ENCODE data around the gene NTN1.

NTN1 gene

GRCh38 chr17:9174779-9175574 is 153.7 kb downstream of the NTN1 start:
- no peak overlapping the region for H3K27ac ChIP-seq
- no peak overlapping the region for H2AFZ ChIP-seq (ENCODE audit: low read depth)
- H3K27me3 ChIP-seq (ENCODE audit: insufficient read depth, low read depth): no peaks in the 10 kb centered on the region
- H4K20me1 ChIP-seq (ENCODE audit: insufficient read depth): no peaks in the 10 kb centered on the region
- H3K4me1 ChIP-seq (ENCODE audit: low read depth, poor library complexity, severe bottlenecking): no peaks in the 10 kb centered on the region
- TF ChIP-seq CTCF (conservative IDR thresholded peaks at IDR 0.05; ENCODE audit: low read depth, low read length): no peak
- no peaks in the 10 kb centered on the region for H3K79me2 ChIP-seq (ENCODE audit: insufficient read depth, low read depth)
- no peak overlapping the region for H3K4me3 ChIP-seq (IDR thresholded peaks at IDR 0.05; ENCODE audit: insufficient read depth, low read depth, low read length)
- no peaks in the 10 kb centered on the region for H3K36me3 ChIP-seq (ENCODE audit: insufficient read depth)
- no peak overlapping the region for H3K9ac ChIP-seq
- no peak overlapping the region for H3K4me2 ChIP-seq

DNA sequence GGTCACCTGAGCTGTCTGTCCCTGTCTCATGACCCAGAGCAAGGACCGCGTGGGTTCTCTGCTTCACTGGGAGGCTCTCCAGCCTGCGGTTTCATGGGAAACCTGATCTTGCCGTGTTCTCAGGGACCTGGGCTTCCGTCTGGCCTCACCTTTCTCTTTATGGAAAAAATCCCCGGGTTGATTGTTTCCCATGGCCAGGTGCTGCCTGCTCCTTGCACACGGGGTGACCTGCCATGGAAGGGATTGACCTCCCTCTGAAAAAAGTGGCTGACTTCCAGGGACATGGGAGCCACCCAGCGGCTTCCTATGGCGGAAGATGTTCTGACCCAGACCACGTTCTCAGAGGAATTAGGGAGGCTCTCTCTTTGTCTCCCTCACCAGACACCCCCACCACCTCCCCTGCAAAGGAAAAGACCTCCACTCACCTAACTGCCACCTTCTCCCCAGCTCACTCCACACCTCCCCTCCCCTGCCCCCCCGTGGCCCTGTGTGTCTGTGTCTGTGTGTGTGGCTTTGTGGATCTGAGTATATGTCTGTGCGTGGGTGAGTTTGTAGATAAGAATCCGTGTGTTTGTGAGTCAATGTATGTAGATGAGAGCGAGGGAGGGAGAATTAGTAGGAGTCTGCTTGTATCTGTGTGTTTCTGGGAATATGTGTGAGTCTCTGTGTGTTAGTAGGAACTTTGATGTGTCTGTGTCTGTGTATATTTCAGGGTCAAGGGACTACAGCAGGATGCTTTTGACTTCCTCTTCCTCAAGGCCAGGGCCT is 154.6 kb downstream of the NTN1 start:
- no peak for TF ChIP-seq CTCF (conservative IDR thresholded peaks at IDR 0.05; ENCODE audit: low read depth, low read length)
- Histone ChIP-seq H4K20me1 (ENCODE audit: insufficient read depth) (no peaks in the 10 kb centered on the region), H2AFZ (ENCODE audit: low read depth) (no peak overlapping the region), H3K4me1 (ENCODE audit: low read depth, poor library complexity, severe bottlenecking) (no peaks in the 10 kb centered on the region), H3K4me3 (IDR thresholded peaks at IDR 0.05; ENCODE audit: insufficient read depth, low read depth, low read length) (no peak overlapping the region), H3K27me3 (ENCODE audit: insufficient read depth, low read depth) (no peaks in the 10 kb centered on the region), H3K9ac (no peak overlapping the region), H3K36me3 (ENCODE audit: insufficient read depth) (no peaks in the 10 kb centered on the region), H3K27ac (no peak overlapping the region), H3K79me2 (ENCODE audit: insufficient read depth, low read depth) (no peaks in the 10 kb centered on the region), H3K4me2 (no peak overlapping the region)

DNA sequence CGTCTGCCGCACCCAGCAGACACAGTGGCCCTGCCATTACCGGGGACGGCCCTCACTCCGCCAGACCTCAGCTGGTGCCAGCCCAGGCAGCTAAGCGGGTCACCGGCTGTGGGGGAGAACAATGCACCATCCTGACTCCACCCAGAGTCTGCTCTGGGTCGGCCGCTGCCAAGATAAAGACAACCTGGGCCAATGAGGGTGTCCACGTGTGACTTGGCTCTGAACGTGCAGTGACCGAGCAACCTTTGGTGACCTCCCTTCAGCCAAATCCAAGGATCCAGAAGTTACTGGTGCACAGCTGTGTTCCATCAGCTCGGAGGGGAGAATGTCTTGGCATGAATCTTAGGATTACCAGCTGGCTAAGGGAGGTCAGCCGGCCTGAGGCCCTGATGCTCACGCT is 155.9 kb downstream of the NTN1 start:
- Histone ChIP-seq H4K20me1 (ENCODE audit: insufficient read depth) (no peaks in the 10 kb centered on the region), H3K79me2 (ENCODE audit: insufficient read depth, low read depth) (no peaks in the 10 kb centered on the region), H3K36me3 (ENCODE audit: insufficient read depth) (no peaks in the 10 kb centered on the region), H3K27me3 (ENCODE audit: insufficient read depth, low read depth) (no peaks in the 10 kb centered on the region), H3K27ac (no peak overlapping the region), H2AFZ (ENCODE audit: low read depth) (no peak overlapping the region), H3K4me3 (IDR thresholded peaks at IDR 0.05; ENCODE audit: insufficient read depth, low read depth, low read length) (no peak overlapping the region), H3K4me2 (no peak overlapping the region), H3K9ac (no peak overlapping the region), H3K4me1 (ENCODE audit: low read depth, poor library complexity, severe bottlenecking) (no peaks in the 10 kb centered on the region)
- TF ChIP-seq CTCF (conservative IDR thresholded peaks at IDR 0.05; ENCODE audit: low read depth, low read length): no peak

GRCh38 chr17:9178319-9178718 is 157.0 kb downstream of the NTN1 start:
- no peaks in the 10 kb centered on the region for H3K27me3 ChIP-seq (ENCODE audit: insufficient read depth, low read depth)
- no peak overlapping the region for H3K27ac ChIP-seq
- no peak overlapping the region for H3K4me2 ChIP-seq
- no peak overlapping the region for H3K9ac ChIP-seq
- H3K36me3 ChIP-seq (ENCODE audit: insufficient read depth): no peaks in the 10 kb centered on the region
- TF ChIP-seq CTCF (conservative IDR thresholded peaks at IDR 0.05; ENCODE audit: low read depth, low read length): no peak
- no peaks in the 10 kb centered on the region for H3K4me1 ChIP-seq (ENCODE audit: low read depth, poor library complexity, severe bottlenecking)
- H3K79me2 ChIP-seq (ENCODE audit: insufficient read depth, low read depth): no peaks in the 10 kb centered on the region
- no peak overlapping the region for H3K4me3 ChIP-seq (IDR thresholded peaks at IDR 0.05; ENCODE audit: insufficient read depth, low read depth, low read length)
- no peak overlapping the region for H2AFZ ChIP-seq (ENCODE audit: low read depth)
- no peaks in the 10 kb centered on the region for H4K20me1 ChIP-seq (ENCODE audit: insufficient read depth)

All from KMS-11 (cell line).